Stimulated activated CD8-positive, alpha-beta memory T cell treated with anti-CD3 and anti-CD28 coated beads, Interleukin-7, amount 100 ng/mL, for 1 hour (primary cell): Measurements from ENCODE around the gene PTBP3.

ENCODE experiments used
- DNase-seq, 2 donors: peaks; one replicate each; pipeline ENCODE4 v3.0.0-alpha.2; 2020; ENCODE audit warnings: low read depth in 2 of 2

PTBP3 gene

DNA sequence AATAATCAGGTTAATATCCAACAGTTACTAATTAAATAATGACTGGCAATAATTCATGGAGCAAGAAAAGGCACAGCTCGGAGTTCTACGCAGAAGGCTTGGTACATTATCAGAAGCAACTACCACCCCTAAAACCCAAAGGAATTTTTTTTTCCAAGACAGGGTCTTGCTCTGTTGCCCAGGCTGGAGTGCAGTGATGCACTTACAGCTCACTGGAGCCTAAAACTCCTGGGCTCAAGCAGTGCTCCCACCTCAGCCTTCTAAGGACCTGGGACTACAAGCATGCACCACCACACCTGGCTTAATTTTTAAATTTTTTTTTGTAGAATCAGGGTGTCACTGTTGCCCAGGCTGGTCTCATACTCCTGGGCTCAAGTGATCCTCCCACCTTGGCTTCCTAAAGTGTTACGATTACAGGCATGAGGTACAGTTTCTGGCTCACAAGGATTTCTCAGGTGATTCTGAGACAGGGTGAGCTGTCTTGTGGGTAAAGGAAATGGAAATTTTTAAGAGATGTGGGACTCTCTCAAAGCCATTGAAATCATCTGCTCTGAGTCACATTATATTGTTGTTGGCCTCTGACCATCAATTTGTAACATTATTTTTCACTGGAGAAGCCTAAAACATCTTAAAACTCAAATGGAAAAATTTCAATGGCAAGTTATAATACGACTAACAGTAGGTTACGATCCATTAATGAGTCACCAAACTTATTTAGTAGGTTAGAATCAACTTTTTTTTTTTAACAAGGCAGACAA is 26.8 kb upstream of the PTBP3 start:
- DNase-seq = no peak

DNA sequence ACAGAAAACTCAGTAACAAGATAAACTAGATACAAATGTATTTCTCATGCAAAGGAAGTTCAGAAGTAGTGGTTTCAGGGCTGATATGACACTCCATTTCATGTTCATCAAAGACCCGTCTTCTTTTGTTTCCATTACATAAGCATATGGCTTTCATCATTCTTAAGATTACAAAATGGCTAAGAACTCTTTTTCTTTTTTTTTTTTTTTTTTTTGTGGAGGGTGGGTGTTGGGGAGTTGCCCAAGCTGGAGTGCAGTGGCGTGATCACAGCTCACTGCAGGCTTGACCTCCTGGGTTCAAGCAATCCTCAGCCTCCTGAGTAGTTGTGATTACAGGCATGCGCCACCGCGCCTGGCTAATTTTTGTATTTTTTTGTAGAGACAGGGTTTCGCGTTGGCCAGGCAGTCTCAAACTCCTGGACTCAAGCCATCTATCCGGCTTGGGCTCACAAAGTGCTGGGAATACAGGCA is 22.0 kb upstream of the PTBP3 start:
- DNase-seq = no peak

DNA sequence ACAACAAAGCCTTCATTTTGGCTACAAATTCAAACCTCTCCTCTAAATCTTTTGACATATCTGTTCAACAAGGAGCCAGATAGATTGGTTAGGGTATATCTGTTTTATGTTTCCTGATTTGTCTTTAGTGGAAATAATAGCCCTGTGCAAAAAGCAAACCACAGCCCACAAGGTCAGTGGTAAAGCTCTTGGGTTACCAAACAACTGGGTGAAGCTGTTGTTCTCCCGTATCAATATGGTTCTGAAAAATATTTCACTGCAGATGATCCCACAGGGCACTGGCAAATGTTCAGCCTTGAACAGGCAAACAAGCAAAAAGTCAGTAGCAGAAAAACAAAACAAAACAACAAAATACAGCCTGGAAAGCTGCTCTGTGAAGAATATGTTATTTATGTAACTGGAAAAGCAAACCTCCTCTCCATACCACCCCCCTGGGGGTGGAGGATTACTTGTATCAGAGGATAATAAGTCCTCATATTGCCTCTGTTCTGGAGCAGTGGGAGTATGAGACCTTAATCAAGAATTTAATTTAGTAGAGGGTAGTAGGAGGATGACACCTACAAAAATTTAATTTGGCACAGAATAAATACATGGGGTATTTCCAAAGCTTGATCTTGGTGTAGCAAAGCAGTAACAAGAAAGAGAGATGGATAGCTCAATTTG is 20.8 kb upstream of the PTBP3 start:
- no peak for DNase-seq

DNA sequence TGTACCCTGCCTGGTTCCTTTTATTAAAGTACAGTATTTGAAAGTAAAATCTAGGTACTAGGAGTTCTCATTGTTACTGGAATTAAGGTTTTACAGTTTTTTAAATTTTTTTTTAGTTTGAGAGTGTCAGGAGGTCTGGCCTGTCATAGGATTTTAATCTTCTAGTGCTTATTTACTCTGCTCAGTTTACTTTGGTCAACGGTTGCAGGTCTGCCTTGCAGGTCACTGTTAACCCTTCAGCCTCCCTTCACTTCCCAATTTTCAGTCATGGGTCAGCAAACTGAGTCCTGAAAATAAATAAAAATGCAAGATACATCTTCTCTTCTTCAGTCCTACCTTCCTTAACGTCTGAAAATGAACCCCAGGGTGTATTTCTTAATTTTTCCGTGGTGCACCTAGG is 18.8 kb upstream of the PTBP3 start:
- no peak for DNase-seq

DNA sequence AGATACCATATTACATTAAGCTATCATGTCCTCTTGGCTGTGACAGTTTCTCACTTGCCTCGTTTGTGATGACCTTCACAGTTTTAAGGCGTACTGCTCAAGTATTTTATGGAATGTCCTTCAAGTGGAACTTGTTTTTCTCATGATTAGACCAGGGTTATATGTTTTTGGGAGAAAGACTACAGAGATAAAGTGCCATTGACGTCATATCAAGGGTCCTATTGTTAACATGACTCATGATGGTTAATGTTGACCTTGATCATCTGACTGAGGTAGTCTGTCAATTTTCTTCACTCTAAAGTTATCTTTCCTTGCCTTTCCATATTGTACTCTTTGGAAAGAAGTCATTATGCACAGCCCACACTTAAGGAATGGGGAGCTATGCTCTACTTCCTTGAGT is 17.8 kb upstream of the PTBP3 start:
- no peak for DNase-seq

DNA sequence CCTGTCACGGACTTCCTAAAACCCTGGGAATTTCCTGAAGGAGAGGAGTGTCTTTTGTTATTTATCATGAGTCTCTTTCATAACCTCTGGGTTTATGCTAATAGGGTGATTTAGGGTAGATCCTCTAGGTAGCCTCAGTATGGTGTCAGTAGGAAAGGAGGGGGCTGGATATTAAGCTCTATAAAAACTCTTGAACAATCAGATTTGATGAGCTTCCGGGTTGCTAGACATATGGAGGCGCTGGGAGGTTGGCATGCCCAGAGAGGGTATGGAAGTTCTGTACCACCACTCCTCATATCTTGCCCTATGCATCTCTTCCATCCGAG is 15.6 kb upstream of the PTBP3 start:
- no peak for DNase-seq

DNA sequence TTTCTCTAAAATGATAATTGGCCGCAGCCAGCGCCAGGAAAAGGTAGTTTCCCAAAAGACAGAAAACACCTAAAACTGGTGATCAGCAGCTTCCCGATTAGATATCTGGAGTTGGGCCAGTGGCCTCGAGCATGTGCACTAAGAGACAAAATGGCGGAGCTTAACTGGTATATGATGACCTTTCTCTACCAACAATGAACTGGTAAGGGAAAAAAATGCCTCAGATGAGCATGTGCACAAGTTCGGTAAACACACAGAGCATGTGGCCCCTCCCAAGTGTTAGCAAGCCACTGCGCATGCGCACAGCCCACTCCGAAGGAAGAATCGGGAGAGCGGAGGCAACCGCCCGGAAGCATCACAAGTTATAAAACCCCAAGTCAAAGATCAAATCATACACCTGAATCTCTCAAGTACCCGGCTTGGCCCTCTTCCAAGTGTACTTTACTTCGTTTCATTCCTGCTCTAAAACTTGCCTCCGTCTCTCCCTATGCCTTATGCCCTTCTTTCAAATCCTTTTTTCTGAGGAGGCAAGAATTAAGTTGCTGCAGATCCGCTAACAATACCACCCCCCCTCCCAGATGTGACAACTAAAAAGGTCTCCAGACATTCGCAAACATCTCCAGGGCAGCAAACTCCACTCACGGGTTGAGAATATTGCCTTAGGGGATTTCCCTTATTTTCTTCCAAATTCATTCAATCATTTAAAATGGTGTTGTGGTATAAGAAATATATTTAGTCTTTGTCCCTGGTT is 15.0 kb upstream of the PTBP3 start:
- DNase-seq = peak in 1 of 2 donors; percentile 42

DNA sequence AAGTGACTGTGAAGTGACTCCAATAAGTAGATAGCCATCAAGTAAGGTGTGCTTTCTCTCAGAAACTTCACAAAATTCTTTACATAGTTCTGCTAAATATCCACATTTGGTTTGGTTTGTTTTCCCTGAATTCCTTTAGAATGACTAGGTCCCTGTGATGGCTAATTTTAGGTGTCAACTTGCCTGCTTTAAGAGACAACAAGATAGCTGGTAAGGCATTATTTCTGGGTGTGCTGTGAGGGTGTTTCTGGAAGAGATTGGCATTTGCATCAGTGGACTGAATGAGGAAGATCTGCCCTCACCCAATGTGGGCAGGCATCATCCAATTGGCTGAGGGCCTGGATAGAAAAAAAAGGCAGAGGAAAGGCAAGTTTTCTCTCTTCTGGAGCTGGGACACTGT is 8.3 kb upstream of the PTBP3 start:
- no peak for DNase-seq

DNA sequence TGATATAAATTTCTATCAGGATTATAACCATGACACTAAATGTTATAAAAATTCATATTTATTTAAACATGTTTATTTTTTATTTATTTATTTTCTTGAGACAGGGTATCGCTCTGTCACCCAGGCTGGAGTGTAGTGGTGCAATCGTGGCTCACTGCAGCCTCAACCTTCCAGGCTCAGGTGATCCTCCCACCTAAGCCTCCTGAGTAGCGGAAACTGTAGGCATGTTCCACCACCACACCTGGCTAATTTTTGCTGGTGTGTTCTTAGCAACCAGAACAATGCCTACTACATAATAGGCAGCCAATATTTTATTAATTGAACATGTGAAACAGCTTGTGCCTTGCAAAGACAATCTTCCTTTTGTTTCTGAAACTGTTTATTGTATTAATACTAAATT is 6.5 kb upstream of the PTBP3 start:
- DNase-seq = no peak

DNA sequence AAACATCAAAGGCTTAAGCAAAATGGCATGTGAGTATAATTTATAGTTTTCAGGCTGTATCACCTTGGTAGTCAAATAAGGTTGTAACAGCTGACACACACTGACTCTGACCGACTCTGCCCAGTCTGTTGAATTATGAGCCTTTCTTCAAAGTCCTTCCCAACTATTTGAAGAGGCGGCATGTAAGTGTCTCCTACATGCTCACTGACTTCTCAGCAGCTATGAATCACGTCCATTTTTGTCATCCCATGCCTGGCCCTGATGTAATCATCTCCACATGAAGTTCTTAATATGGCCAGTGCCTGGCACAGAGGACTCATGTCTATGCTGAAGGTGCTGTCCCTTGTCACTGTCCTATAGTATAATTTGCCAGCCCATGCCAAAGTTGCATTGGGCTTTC is 5.1 kb upstream of the PTBP3 start:
- no peak for DNase-seq

DNA sequence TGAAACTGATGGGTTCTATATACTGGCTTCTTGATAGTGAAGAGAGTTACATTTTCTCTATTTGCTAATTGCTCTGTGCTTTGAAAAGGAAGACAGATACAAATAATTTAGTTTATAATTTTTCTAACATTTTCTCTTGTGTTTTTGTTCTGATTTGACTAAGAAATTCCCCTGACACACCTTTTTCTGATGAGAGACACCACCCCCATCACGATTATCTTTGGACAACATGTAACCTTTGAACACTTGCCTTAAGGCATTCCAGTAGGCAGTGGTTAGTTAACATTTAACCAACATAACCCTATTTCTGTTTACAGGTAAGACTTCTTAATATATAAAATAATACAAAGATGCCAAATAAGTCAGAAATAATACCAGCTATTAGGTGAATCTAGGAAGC is 4.1 kb upstream of the PTBP3 start:
- DNase-seq = no peak

DNA sequence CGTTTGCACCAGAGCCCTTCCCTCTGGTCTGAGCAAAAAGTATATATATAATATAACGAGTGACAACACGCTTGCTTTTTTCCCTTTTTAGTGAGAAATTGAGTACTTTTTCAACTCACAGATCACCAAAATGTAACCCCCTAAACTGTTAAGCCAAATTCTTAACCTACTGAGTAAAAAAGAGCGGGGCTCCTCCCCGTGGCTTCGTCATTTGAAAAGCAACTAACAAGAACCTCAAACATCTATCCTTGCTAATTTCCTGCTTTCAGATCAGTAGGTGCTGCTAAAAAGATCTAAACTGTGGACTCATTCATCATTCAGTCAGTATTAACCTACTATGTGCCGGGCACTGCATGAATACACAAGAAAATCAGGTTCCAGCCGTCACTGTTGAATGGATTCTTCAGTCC is 1.0 kb upstream of the PTBP3 start:
- no peak for DNase-seq

DNA sequence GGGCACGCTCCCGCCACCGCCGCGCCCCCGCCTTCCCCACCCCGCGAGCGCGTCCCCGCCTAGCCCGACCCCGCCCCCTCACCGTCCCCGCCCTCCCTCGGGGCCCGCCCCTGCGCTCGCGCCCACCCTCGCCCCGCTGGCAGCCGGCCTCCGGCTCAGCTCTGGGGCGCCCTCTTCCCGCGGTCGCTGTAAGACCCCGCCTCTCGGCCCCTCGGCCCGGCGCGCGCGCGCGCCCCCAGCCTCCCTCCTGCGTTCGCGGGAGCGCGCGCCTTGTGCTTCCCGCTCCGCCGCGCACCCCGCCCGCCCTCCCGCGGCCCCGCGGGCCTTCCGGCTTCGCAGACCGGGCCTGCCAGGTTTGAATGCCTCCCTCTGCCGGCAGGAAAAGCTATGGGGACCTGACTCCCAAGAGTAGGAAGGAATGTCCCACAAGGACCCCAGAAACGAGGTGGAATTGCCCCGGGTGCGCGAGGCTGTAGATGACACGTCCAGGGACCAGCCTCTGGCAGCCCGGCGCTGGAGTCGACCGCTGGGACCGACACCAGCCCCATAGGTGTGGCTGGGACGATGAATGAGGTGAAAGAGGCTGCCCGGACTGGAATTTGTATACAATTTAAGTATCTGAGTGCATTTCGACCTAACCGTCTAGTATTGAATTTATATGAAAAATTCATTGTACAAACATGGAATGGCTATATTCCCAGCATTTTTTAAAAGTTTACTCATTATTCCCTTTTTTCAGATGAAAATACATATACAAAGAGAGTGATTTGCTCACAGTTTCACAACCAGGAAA is 416 bp upstream of the PTBP3 start:
- DNase-seq = peak; percentile 87 to 88

DNA sequence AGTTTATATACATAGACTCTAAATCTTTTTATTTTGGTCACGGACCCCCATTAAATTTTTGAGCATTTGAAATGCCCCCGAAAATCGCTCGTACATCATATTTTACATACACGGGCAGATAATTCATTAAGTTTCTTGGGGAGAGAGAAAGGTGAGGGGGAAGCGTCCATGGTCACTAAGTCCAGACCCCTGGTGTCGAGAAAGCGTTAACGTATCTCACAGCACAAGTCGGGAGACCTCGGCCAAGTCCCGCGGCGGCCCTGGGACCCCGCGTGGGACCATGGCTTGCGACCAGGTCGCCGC is 794 bp downstream of the PTBP3 start:
- DNase-seq = no peak

DNA sequence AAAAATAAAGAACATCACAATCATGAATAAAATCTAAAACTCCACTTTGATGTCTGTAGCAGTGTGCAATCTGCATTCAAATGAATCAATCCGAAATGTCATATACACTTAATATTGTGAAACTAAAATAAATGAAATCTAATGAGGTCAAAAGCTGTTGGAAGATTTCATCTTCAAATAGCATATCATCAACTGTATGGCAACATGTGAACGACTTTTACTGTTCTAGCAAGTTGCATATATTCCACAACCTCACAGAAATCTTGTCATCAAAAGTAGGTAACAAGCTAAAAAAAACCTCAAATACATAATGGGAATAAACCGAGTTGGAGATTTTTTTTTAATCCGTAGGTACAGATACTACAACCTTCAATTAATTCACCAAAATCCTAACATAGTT is 1.2 kb downstream of the PTBP3 start:
- DNase-seq = no peak

DNA sequence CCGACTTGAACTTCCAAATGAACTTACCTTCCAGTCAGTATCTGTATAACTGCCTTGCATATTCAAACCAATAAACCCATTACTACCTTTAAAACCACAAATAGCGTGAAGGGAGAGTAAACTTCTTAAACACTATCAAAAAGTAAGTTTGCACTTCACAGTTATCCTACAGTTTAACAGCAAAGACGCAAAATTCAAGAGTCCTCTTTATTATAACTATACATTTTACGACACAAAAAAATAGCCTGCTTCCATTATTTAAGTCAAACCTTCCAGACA is 1.8 kb downstream of the PTBP3 start:
- no peak for DNase-seq

DNA sequence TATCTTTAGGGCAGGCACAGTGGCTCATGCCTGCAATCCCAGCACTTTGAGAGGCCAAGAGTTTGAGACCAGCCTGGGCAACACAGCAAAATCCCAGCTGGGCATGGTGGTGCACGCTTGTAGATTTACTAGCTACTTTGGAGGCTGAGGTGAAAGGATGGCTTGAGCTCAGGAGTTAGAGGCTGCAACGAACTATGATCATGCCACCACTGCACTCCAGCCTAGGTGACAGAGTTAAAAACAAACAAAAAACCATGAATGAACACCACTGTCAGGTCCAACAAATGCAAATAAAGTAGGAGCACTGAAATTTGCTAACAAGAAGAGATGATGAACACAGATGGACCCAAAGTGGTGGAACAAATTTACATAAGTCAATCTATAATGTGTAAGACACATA is 4.9 kb downstream of the PTBP3 start:
- no peak for DNase-seq

DNA sequence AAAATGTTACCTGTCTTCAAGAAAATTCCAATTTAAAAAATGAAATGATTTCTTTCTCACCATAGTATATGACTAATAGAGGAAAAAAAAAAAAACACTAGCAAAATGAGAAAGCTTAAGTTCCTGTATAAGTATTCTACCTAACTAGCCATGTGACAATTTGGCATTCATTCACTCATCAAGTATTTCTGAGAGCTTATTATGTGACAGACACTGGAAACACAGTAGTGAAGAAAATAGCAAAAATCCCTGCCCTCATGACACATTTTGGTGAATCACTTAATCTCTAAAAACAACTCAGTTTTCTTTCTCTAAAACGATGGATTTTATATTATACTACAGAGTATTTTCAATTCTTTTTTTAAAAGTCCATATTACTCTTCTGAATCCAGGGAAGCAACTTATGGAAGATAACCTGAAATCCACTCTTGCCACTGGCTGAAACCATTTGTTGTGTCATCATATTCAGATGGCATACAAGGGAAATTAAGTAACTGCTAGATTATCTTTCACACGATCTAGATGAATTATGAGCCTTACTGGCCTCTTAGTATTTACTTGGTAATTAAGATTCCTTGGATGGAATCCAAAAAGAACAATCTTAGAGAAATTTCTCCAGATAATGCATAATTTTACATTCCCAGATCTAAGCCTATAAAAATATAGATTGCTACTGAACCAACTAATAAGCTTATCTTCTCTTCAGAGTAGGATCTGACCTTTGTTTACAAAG is 5.5 kb downstream of the PTBP3 start:
- DNase-seq = no peak

DNA sequence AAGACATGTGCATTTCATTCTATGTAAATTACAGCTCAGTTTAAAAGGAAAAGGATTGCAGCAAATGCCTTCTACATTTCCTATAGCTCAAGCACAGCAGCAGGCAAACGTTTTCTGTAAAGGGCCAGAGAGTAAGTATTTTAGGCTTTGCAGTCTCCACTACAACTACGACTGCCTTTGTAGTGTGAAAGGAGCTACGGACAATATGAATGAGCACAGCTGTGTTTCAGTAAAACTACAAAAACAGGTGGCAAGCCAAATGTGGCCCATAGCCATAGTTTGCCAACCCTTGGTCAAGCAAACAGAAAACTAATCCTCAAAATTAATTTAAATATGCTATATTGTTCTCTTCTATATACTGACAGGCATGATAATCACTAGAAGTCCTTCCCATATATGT is 7.2 kb downstream of the PTBP3 start:
- no peak for DNase-seq

DNA sequence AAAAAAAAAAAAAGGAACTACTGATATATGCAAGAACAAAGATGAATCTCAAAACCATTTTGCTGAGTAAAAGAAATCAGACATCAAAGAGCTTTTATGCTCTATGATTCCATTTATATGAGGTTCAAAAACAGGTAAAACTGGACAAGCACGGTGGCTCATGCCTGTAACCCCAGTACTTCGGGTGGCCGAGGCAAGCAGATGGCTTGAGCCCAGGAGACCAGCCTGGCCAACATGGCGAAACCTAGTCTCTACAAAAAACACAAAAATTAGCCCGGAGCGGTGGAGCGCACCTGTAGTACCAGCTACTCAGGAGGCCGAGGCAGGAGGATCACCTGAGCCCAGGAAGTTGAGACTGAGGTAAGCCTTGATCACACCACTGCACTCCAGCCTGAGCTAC is 7.8 kb downstream of the PTBP3 start:
- no peak for DNase-seq

DNA sequence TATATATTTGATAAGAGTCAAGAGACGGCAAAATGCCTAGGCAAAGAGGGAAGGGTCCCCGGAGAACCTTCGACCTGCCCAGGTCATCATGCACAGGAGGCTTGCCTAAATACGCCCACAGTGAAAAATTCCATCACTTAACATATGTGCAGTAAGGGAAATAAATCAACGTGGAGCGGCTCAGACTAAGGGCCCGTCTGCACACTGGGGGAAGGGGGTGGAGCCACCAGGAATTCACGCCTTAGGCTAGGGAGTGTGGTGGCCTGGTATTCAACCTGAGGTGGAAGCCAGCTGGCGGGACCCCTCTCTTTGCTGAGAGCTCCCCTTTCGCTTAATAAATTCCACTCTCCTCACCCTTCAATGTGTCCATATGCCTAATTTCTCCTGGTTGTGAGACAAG is 8.3 kb downstream of the PTBP3 start:
- DNase-seq = no peak

DNA sequence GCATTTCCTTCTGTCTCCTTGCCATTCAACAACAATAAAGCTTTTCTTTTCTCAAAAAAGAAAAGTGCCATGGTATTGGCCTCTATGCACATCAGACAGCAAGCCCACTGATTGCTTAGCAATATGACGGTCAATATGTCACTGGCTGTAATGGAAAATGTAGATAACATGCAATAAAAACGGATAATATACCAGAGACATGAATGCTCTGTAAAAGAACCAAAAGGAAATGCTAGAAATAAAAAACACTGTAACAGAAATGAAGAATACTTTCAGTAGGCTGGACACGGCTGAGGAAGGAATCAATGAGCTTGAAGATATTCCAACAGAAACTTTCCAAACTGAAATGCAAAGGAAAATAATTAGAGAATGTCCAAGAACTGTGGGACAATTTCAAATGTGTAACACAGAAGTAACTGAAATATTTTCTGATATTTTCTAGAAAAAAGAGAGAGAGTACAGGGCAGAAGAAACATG is 10.0 kb downstream of the PTBP3 start:
- DNase-seq = no peak
